ENCODE results near the gene C5orf34. TPM values are rescaled to one million over a fixed set of nuclear protein-coding genes. Genes with fewer than 3 reads are reported as not detected.

C5orf34 gene
- total and polyA plus RNA-seq, 9 of the 15 experiments (the other 6 are each of a cell fraction or from before 2014, with no cell fraction given): 13.2 to 32.6 (median 20.7) TPM

- TF ChIP-seq REST (IDR thresholded peaks at IDR 0.05; ENCODE audit: borderline replicate concordance) (peak; percentile 99), REST (CRISPR knock-in tag; IDR thresholded peaks at IDR 0.05; ENCODE audit: low read depth) (no peak), SETDB1 (IDR thresholded peaks at IDR 0.05; ENCODE audit: low read length) (no peak), SNIP1 (IDR thresholded peaks at IDR 0.05; ENCODE audit: low read depth) (no peak), HNRNPK (IDR thresholded peaks at IDR 0.05; ENCODE audit: low read depth, low read length, poor library complexity, severe bottlenecking) (no peak), BRD9 (IDR thresholded peaks at IDR 0.05; ENCODE audit: low read depth, partially characterized antibody) (peak; percentile 82), ZNF354B (CRISPR knock-in tag; IDR thresholded peaks at IDR 0.05) (no peak), ZC3H11A (IDR thresholded peaks at IDR 0.05; ENCODE audit: low read depth, low read length) (no peak), TAF7 (tag; IDR thresholded peaks at IDR 0.05) (peak; percentile 33; the same call in 1 of the 2 replicates), TAF9B (IDR thresholded peaks at IDR 0.05; ENCODE audit: partially characterized antibody) (peak; percentile 88), NCOR1 (IDR thresholded peaks at IDR 0.05) (no peak; the same call in 1 of the 2 replicates), KLF10 (CRISPR knock-in tag; IDR thresholded peaks at IDR 0.05) (no peak), KAT2B (IDR thresholded peaks at IDR 0.05; ENCODE audit: low read depth, low read length) (no peak), TEAD4 (IDR thresholded peaks at IDR 0.05; ENCODE audit: low read length) (peak; percentile 11; the same call in 1 of the 2 replicates), TEAD4 (CRISPR knock-in tag; IDR thresholded peaks at IDR 0.05; ENCODE audit: borderline replicate concordance) (no peak), GATAD2A (IDR thresholded peaks at IDR 0.05) (no peak), PTBP1 (IDR thresholded peaks at IDR 0.05; ENCODE audit: low read depth, low read length) (no peak), HNRNPH1 (optimal IDR thresholded peaks at IDR 0.05; ENCODE audit: low read depth, low read length) (no peak)
- TF ChIP-seq, protein P1, sequence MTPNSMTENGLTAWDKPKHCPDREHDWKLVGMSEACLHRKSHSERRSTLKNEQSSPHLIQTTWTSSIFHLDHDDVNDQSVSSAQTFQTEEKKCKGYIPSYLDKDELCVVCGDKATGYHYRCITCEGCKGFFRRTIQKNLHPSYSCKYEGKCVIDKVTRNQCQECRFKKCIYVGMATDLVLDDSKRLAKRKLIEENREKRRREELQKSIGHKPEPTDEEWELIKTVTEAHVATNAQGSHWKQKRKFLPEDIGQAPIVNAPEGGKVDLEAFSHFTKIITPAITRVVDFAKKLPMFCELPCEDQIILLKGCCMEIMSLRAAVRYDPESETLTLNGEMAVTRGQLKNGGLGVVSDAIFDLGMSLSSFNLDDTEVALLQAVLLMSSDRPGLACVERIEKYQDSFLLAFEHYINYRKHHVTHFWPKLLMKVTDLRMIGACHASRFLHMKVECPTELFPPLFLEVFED (CRISPR knock-in tag; conservative IDR thresholded peaks at IDR 0.05): no peak
Measured at GRCh38 chr5:43514816-43515677, at the start of gene C5orf34 (continued).

Measured in K562 (cell line).